A549 treated with Mapracorat at 1 μM for 4 hours (cell line): Measurements from ENCODE around the gene ZNF335. TPM values are rescaled to one million over a fixed set of nuclear protein-coding genes. Genes with fewer than 3 reads are reported as not detected.

ENCODE experiments used
- total RNA-seq: library from RNA; stranded (reverse); fragments of 200-300 nt; extraction: Qiagen RNA extraction; gene quantifications from 5 replicates; pipeline ENCODE4 v1.2.3, GENCODE V29; 2022

Gene ZNF335, protein sequence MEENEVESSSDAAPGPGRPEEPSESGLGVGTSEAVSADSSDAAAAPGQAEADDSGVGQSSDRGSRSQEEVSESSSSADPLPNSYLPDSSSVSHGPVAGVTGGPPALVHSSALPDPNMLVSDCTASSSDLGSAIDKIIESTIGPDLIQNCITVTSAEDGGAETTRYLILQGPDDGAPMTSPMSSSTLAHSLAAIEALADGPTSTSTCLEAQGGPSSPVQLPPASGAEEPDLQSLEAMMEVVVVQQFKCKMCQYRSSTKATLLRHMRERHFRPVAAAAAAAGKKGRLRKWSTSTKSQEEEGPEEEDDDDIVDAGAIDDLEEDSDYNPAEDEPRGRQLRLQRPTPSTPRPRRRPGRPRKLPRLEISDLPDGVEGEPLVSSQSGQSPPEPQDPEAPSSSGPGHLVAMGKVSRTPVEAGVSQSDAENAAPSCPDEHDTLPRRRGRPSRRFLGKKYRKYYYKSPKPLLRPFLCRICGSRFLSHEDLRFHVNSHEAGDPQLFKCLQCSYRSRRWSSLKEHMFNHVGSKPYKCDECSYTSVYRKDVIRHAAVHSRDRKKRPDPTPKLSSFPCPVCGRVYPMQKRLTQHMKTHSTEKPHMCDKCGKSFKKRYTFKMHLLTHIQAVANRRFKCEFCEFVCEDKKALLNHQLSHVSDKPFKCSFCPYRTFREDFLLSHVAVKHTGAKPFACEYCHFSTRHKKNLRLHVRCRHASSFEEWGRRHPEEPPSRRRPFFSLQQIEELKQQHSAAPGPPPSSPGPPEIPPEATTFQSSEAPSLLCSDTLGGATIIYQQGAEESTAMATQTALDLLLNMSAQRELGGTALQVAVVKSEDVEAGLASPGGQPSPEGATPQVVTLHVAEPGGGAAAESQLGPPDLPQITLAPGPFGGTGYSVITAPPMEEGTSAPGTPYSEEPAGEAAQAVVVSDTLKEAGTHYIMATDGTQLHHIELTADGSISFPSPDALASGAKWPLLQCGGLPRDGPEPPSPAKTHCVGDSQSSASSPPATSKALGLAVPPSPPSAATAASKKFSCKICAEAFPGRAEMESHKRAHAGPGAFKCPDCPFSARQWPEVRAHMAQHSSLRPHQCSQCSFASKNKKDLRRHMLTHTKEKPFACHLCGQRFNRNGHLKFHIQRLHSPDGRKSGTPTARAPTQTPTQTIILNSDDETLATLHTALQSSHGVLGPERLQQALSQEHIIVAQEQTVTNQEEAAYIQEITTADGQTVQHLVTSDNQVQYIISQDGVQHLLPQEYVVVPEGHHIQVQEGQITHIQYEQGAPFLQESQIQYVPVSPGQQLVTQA (N-terminal part only)
- 6.8 to 10.2 TPM (median 9.2 TPM) in 5 replicates for total RNA-seq

DNA sequence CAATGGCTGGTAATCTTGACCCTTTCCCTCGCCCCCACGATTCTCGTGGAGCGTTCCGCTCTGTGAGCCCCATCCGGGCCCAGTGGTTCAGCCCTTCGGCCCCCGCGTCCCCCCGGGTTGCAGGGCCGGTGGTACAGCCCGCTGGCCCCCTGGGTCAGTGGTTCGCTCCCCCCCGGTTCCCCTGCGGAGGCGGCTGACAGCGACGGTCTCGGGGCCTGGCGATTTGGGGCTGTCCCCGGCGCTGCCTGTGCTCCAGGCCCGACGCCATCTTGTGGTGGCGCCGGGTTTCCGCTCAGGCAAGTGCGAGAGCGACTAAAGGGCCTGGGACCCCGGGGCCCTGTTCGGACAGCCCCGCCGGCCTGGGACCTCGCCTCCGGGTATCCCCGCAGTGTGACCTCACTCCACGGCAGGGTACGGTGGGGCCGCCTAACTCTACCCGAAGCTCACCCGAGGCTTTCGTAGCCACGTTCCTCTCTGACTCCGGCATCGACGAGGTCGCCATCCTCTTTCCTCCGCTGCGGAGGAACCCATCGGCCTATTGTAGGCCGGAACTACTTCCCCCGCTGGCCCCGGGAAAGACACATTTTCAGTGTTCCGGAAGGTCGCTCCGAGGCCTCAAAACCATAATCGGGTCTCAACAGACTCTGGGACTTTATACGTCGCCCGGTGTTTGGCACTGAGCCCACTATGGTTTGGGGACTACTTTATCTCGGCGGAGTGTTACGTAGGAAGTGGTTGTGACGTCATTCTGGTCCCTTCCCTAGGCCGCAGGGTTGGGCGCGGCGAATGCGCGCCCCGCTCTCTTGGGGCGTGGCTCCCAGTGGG, at the start of gene ZNF335:
TSS of gene ZNF335 (minus strand) at position 529 of the 825 bp plus-strand sequence. CDS start 793 bp downstream, outside the sequence.

DNA sequence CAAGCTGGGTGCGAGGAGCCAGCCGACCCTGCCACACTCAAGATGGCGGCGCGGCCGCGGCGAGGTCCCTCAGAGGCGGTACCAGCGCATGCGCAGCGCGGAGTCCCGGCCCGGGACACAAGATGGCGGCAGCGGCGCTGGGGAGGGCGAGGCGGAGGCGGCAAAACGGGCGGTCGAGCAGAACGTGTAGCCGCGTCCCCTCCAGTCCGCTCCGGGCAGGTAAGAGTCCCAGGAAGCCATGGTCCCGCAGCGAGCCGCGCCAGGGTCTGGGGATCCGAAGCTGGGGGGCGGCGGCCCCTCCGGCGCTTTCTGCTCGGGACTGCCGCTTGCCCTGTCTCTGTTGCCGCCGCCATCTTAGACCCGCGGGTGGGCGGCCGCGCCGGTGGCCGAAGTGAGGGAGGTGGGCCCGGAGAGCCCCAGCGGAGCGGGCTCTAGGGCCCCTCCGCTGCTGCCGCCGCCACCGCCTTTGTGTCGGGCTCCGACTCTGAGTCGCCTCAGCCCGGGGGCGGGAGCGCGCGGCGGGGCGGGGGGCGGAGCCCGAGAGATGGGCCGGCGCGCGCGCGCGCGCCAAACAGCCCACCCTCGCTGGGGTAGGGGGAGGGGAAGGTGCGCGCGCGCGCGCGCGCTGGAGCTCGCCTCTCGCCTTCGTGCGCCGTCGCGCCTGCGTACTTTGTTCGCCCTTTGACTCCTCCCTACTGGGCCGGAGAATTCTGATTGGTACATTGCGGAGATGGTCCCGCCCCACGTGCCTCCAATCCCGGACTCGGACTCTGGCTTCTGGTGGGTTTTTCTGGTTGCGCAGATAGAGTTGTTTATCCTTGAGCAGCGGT, 37.2 kb downstream of the ZNF335 start, which contains the start of gene PCIF1:
TSS of gene PCIF1 (plus strand) at position 98 of the 830 bp plus-strand sequence. CDS start 4,317 bp downstream, outside the sequence.

DNA sequence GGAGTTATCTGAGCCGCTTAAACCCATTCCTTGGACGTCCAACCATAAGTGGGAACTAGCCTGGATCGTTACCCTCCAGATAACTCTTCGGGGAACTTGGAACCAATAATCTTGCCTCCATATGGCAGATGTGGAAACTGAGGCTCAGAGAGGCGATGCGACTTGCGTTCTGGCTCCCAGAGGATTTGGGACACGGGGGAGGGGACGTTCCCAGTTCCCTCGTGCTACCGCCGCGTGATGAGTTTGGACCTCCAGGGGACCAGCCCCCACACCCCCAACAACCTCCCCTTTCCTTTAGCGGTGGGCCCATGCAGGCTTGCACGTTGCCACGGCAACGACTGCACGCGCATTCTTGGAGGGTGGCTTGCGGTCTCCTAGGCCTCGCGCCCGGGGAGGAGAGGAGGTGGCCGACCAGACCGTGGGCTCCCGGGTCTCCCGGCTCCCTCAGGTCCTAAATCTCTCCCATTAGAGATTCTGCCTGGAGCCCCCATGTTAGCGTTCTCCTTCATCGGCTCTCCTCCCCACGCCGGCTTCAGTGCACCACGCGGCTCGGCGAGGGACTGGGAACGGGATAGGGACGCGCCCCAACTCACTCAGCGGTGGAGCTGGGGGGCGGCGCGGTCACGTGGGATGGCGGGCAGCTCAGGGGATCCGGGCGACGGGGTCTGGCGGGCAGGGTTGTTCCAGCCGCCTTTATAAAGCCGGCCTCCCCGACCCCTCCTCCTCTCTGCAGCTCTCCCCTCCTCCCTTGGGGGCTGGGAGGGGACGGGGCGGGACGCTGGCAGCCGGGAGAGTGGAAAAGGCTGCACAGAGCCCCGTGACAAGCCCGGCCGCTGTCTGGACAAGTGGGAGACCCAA, 60.3 kb downstream of the ZNF335 start, which contains the start of gene PLTP:
TSS of gene PLTP (minus strand) at position 670 of the 858 bp plus-strand sequence. CDS start 703 bp downstream, outside the sequence.

Other genes with a start within 250 kb of the ZNF335 start
- gene SPINT4, start 249.9 kb downstream of the ZNF335 start, total RNA-seq = not detected in 5 replicates
- gene WFDC3, start 180.3 kb downstream of the ZNF335 start, total RNA-seq = 0.44 TPM in 1 of 5 replicates, not detected in the others
- 32.1 to 37.5 TPM (median 35.7 TPM) in 5 replicates for gene DNTTIP1, start 180.2 kb downstream of the ZNF335 start, total RNA-seq
- gene UBE2C, start 159.6 kb downstream of the ZNF335 start, total RNA-seq = 215 to 248 TPM (median 240 TPM) in 5 replicates
- 0.28 TPM in 1 of 5 replicates, not detected in the others for gene TNNC2, start 144.9 kb downstream of the ZNF335 start, total RNA-seq
- 7.8 to 11.6 TPM (median 10.7 TPM) in 5 replicates for gene SNX21, start 138.4 kb downstream of the ZNF335 start, total RNA-seq
- 14.5 to 20.5 TPM (median 19.7 TPM) in 5 replicates for gene ACOT8, start 114.8 kb downstream of the ZNF335 start, total RNA-seq
- 1.3 to 1.9 TPM (median 1.7 TPM) in 5 replicates for gene ZSWIM3, start 114.6 kb downstream of the ZNF335 start, total RNA-seq
- gene ZSWIM1, start 91.0 kb downstream of the ZNF335 start, total RNA-seq = 4.8 to 5.9 TPM (median 5.8 TPM) in 5 replicates
- 0.19 to 0.53 TPM (median 0.40 TPM) in 3 of 5 replicates, not detected in the others for gene SPATA25, start 84.6 kb downstream of the ZNF335 start, total RNA-seq
- 0.61 to 1.7 TPM (median 0.94 TPM) in 5 replicates for gene NEURL2, start 81.0 kb downstream of the ZNF335 start, total RNA-seq
- 94.8 to 123 TPM (median 110 TPM) in 5 replicates for gene CTSA, start 80.9 kb downstream of the ZNF335 start, total RNA-seq
- 1.6 to 2.0 TPM (median 1.8 TPM) in 5 replicates for gene PLTP, start 60.0 kb downstream of the ZNF335 start, total RNA-seq
- gene PCIF1, start 37.5 kb downstream of the ZNF335 start, total RNA-seq = 27.8 to 35.7 TPM (median 33.3 TPM) in 5 replicates
- gene MMP9, start 36.7 kb upstream of the ZNF335 start, total RNA-seq = 0.19 to 0.48 TPM (median 0.40 TPM) in 5 replicates
- 13.5 to 17.2 TPM (median 14.0 TPM) in 5 replicates for gene SLC12A5, start 57.0 kb upstream of the ZNF335 start, total RNA-seq
- gene NCOA5, start 117.8 kb upstream of the ZNF335 start, total RNA-seq = 17.7 to 23.9 TPM (median 20.3 TPM) in 5 replicates
- 4.2 to 4.9 TPM (median 4.5 TPM) in 5 replicates for gene CD40, start 146.1 kb upstream of the ZNF335 start, total RNA-seq